GM12878 (cell line): ENCODE measurements around the gene BICDL2. TPM values are rescaled to one million over a fixed set of nuclear protein-coding genes. Genes with fewer than 3 reads are reported as not detected.
"Not testable (repeated sequence)": the region's sequence is repeated elsewhere in the genome, so short reads cannot be mapped to it uniquely, and the experiment has no call there.

Source experiments
- ATAC-seq: fragments of 200-7000 bp; cut with Tn5 transposase; 3 replicates; pipeline ENCODE4 v1.9.1; 2020; ENCODE audit warnings: mild to moderate bottlenecking, moderate library complexity
- BruUV-seq: library from RNA; stranded (reverse); fragments of 400-500 nt; replicated peaks from 2 replicates; lab custom pipeline; 2021; lab: Mats Ljungman, UMichigan
- CTCF ChIA-PET: fragments of 300-600 bp; sonication (Branson Sonifier 250); formaldehyde crosslinking; extraction: SDS; loops from one replicate; lab custom pipeline; 2021; ENCODE audit warnings: inconsistent platforms; lab: Yijun Ruan, JAX
- POLR2A ChIA-PET: fragments of 350-600 bp; formaldehyde crosslinking; extraction: SDS; loops from one replicate; lab custom pipeline; 2021; ENCODE audit warnings: inconsistent platforms; lab: Charles Lee
- RAD21 ChIA-PET: fragments of 300-600 bp; sonication (Branson Sonifier 250); formaldehyde crosslinking; loops from one replicate; lab custom pipeline; 2023; ENCODE audit warnings: antibody characterized with exemption; ENCODE audit not compliant: unreplicated experiment; lab: Charles Lee
- SMC1A ChIA-PET: fragments of 300-600 bp; sonication (Branson Sonifier 250); formaldehyde crosslinking; loops from one replicate; lab custom pipeline; 2023; ENCODE audit not compliant: unreplicated experiment, uncharacterized antibody; lab: Charles Lee
- DNase-seq: peaks from one replicate; pipeline ENCODE4 v3.0.0-alpha.2; 2011; ENCODE audit warnings: low read depth, low spot score
- FAIRE-seq: peaks from 3 replicates; lab custom pipeline; 2011; peaks lifted over from hg19 to GRCh38; lab: Jason Lieb, UNC
- H2AFZ ChIP-seq: 2 replicates; pipeline ENCODE4 v1.6.0; 2011; ENCODE audit warnings: low read depth, low read length, control low read depth; ENCODE audit not compliant: control insufficient read depth
- H3K27ac ChIP-seq: 2 replicates; pipeline ENCODE4 v1.5.1; 2011; ENCODE audit warnings: control low read depth; ENCODE audit not compliant: control insufficient read depth, insufficient read depth
- H3K27me3 ChIP-seq, 2 experiments: replicated peaks in 1 of 2; 2 replicates each; pipeline versions ENCODE4 v1.6.0 to v1.6.1; 2011; ENCODE audit warnings: low read length in 1 of 2; ENCODE audit not compliant: control insufficient read depth in 2 of 2, insufficient read depth in 2 of 2
- H3K36me3 ChIP-seq, 2 experiments: 2 replicates each; pipeline ENCODE4 v1.5.1; 2011; ENCODE audit warnings: low read length in 1 of 2; ENCODE audit not compliant: control insufficient read depth in 2 of 2, insufficient read depth in 2 of 2
- H3K4me1 ChIP-seq: 2 replicates; pipeline ENCODE4 v1.6.1; 2011; ENCODE audit warnings: mild to moderate bottlenecking, low read length, moderate library complexity, mixed read lengths; ENCODE audit not compliant: control insufficient read depth, insufficient read depth
- H3K4me2 ChIP-seq: 2 replicates; pipeline ENCODE4 v1.6.0; 2011; ENCODE audit warnings: control low read depth; ENCODE audit not compliant: control insufficient read depth, insufficient read depth
- H3K4me3 ChIP-seq: fragments of 200-600 bp; sonication (generic); 2 replicates; pipeline ENCODE4 v1.5.1; 2016
- H3K79me2 ChIP-seq: 2 replicates; pipeline ENCODE4 v1.6.0; 2011; ENCODE audit warnings: low read length; ENCODE audit not compliant: control insufficient read depth, insufficient read depth
- H3K9ac ChIP-seq: 2 replicates; pipeline ENCODE4 v1.8.0; 2011; ENCODE audit warnings: low read length, control low read depth, mixed read lengths; ENCODE audit not compliant: control insufficient read depth, insufficient read depth
- H3K9me3 ChIP-seq: replicated peaks from 3 replicates; pipeline ENCODE4 v1.5.1; 2011; ENCODE audit warnings: mild to moderate bottlenecking, low read length; ENCODE audit not compliant: control insufficient read depth, insufficient read depth
- H4K20me1 ChIP-seq: 2 replicates; pipeline ENCODE4 v1.6.0; 2011; ENCODE audit not compliant: control insufficient read depth, insufficient read depth
- BCL11A ChIP-seq: IDR thresholded peaks from 2 replicates; pipeline ENCODE4 v1.6.1; 2011; ENCODE audit warnings: low read depth, low read length
- CEBPB ChIP-seq, 2 experiments: fragments of 150-350 bp in 1 of 2; IDR thresholded peaks; 2 replicates each; pipeline ENCODE4 v1.6.1; 2012 to 2014; ENCODE audit warnings: low read depth in 2 of 2, low read length in 2 of 2, borderline replicate concordance in 1 of 2, inconsistent platforms in 1 of 2
- EED ChIP-seq: sonication (generic); IDR thresholded peaks from 2 replicates; pipeline ENCODE4 v1.6.1; 2016; ENCODE audit warnings: antibody characterized with exemption, low read depth
- KLF5 ChIP-seq: fragments of 450-650 bp; IDR thresholded peaks from 2 replicates; pipeline ENCODE4 v1.6.1; 2014; ENCODE audit warnings: mild to moderate bottlenecking; ENCODE audit not compliant: partially characterized antibody
- TARDBP ChIP-seq: IDR thresholded peaks from 2 replicates; pipeline ENCODE4 v1.6.1; 2016; ENCODE audit warnings: borderline replicate concordance
- TCF12 ChIP-seq: IDR thresholded peaks from 2 replicates; pipeline ENCODE4 v1.6.1; 2011; ENCODE audit warnings: low read depth, mild to moderate bottlenecking, low read length
- ZNF274 ChIP-seq: IDR thresholded peaks from one replicate; pipeline ENCODE4 v1.8.0; 2011; ENCODE audit not compliant: insufficient read length, insufficient read depth
- WGBS: methylation state at CpG from one replicate; pipeline ENCODE4 v1.1.6; 2016; ENCODE audit warnings: low lambda C conversion rate; ENCODE audit not compliant: insufficient replicate concordance, insufficient coverage; ENCODE audit errors: missing lambda C conversion rate; 5-methylcytosine and 5-hydroxymethylcytosine counted together
- in situ Hi-C: fragments of 300-500 bp; cut with MboI; formaldehyde crosslinking; loops from 9 replicates; pipeline ENCODE4 v1.14.3; 2018; ENCODE audit warnings: mixed read lengths
- intact Hi-C: fragments of 100-400 bp; cut with micrococcal nuclease; formaldehyde crosslinking; loops from one replicate; pipeline ENCODE4 v1.14.2; 2022; ENCODE audit not compliant: unreplicated experiment
- polyA plus RNA-seq, 11 experiments: library from polyadenylated mRNA; depleted of rRNA in 4 of 11; unstranded in 6 of 11; stranded (reverse) in 5 of 11; fragments of >200 nt; fragmentation: Nextera tagmentation in 4 of 11; fragmentation: Illumina TruSeq in 1 of 11; extraction: Ambion mirVana in 4 of 11; extraction: Trizol in 1 of 11; gene quantifications; 1 replicate in 1 of 11; 2 replicates in 10 of 11; pipeline versions ENCODE4 v1.2.1 to v1.2.3, GENCODE V29; 2011 to 2016; ENCODE audit warnings: inconsistent platforms in 2 of 11, missing spikeins in 2 of 11, low read depth in 1 of 11
- total RNA-seq, 4 experiments: library from RNA; depleted of rRNA in 3 of 4; stranded (reverse); fragments of >200 nt in 3 of 4; fragmentation: Illumina TruSeq in 1 of 4; extraction: Trizol in 1 of 4; gene quantifications; 2 replicates each; pipeline versions ENCODE4 v1.2.1 to v1.2.3, GENCODE V29; 2013 to 2021
- TF ChIP-seq, protein P1 (sequence below): fragments of 450-650 bp; IDR thresholded peaks from 2 replicates; pipeline ENCODE4 v1.6.1; 2016; ENCODE audit warnings: mild to moderate bottlenecking, moderate library complexity, borderline replicate concordance

BICDL2 gene
- total and polyA plus RNA-seq, 10 of the 15 experiments (the other 5 are each of a cell fraction or from before 2014, with no cell fraction given), result not detected

- TF ChIP-seq ZNF274, result no peak
- TF ChIP-seq TCF12, result no peak
- TF ChIP-seq, protein P1, sequence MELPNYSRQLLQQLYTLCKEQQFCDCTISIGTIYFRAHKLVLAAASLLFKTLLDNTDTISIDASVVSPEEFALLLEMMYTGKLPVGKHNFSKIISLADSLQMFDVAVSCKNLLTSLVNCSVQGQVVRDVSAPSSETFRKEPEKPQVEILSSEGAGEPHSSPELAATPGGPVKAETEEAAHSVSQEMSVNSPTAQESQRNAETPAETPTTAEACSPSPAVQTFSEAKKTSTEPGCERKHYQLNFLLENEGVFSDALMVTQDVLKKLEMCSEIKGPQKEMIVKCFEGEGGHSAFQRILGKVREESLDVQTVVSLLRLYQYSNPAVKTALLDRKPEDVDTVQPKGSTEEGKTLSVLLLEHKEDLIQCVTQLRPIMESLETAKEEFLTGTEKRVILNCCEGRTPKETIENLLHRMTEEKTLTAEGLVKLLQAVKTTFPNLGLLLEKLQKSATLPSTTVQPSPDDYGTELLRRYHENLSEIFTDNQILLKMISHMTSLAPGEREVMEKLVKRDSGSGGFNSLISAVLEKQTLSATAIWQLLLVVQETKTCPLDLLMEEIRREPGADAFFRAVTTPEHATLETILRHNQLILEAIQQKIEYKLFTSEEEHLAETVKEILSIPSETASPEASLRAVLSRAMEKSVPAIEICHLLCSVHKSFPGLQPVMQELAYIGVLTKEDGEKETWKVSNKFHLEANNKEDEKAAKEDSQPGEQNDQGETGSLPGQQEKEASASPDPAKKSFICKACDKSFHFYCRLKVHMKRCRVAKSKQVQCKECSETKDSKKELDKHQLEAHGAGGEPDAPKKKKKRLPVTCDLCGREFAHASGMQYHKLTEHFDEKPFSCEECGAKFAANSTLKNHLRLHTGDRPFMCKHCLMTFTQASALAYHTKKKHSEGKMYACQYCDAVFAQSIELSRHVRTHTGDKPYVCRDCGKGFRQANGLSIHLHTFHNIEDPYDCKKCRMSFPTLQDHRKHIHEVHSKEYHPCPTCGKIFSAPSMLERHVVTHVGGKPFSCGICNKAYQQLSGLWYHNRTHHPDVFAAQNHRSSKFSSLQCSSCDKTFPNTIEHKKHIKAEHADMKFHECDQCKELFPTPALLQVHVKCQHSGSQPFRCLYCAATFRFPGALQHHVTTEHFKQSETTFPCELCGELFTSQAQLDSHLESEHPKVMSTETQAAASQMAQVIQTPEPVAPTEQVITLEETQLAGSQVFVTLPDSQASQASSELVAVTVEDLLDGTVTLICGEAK, result no peak
- no peak for TF ChIP-seq TARDBP
- TF ChIP-seq CEBPB (IDR thresholded peaks at IDR 0.05; ENCODE audit: borderline replicate concordance in 1 of 2, low read depth in 2 of 2, low read length in 2 of 2), result no peak
Observed at GRCh38 chr16:3071655-3072054, 34.9 kb upstream of the BICDL2 start (continued).

GRCh38 chr16:3070608-3071111 is 33.9 kb upstream of the BICDL2 start:
- ATAC-seq (no peak), FAIRE-seq (no peak), DNase-seq (no peak)
- POLR2A ChIA-PET, result interaction anchor here (0.6 kb wide), 1 partner anchor 12 kb away, joined by 3 read pairs; no protein-coding TSS in a partner anchor
- Histone ChIP-seq H4K20me1 (no peaks in the 10 kb centered on the region), H3K27me3 (no peaks in the 10 kb centered on the region), H3K4me1 (peaks cover 35% of the 10 kb centered on the region), H3K4me3 (no peak overlapping the region), H3K79me2 (peaks cover 20% of the 10 kb centered on the region), H2AFZ (no peak overlapping the region), H3K4me2 (no peak overlapping the region), H3K9me3 (no peaks in the 10 kb centered on the region), H3K27ac (no peak overlapping the region), H3K36me3 (no peaks in the 10 kb centered on the region; a peak in 2 of 4 replicates), H3K9ac (no peak overlapping the region)
- RAD21 ChIA-PET, result no interaction called here
- in situ Hi-C loops, result no loop called here
- BruUV-seq, result no TSS peak
- SMC1A ChIA-PET, result interaction anchor here (0.6 to 0.7 kb wide), 2 partner anchors 18 to 59 kb away, joined by 3 read pairs; no protein-coding TSS in a partner anchor
- TF ChIP-seq BCL11A (no peak), EED (no peak), KLF5 (no peak)
- intact Hi-C loops, result no loop called here
- WGBS, result 94% methylated on average over 9 of the region's 9 CpGs
- CTCF ChIA-PET, result interaction anchor here (0.6 kb wide), 1 partner anchor 23 kb away, joined by 3 read pairs; no protein-coding TSS in a partner anchor

GRCh38 chr16:3069146-3069545 is 32.4 kb upstream of the BICDL2 start:
- H3K4me3 ChIP-seq, H3K36me3 ChIP-seq, POLR2A ChIA-PET, H3K4me2 ChIP-seq, H3K9ac ChIP-seq, H4K20me1 ChIP-seq, H3K27me3 ChIP-seq, intact Hi-C loops, DNase-seq, H3K27ac ChIP-seq, H2AFZ ChIP-seq, in situ Hi-C loops, ATAC-seq, RAD21 ChIA-PET, SMC1A ChIA-PET, FAIRE-seq, H3K9me3 ChIP-seq: not testable (repeated sequence)
- Histone ChIP-seq H3K4me1 (peaks cover 29% of the 10 kb centered on the region), H3K79me2 (peaks cover 25% of the 10 kb centered on the region)
- BruUV-seq, result TSS peak; percentile 56
- WGBS, result 73% methylated on average over 5 of the region's 11 CpGs
- CTCF ChIA-PET, result interaction anchor here (0.8 kb wide), 1 partner anchor 10 kb away, joined by 4 read pairs; no protein-coding TSS in a partner anchor
